Measurements from ENCODE around the gene ANXA6. TPM values are rescaled to one million over a fixed set of nuclear protein-coding genes. Genes with fewer than 3 reads are reported as not detected.

ANXA6 gene
- total and polyA plus RNA-seq, 9 of the 15 experiments (the other 6 are each of a cell fraction or from before 2014, with no cell fraction given) = 0.70 to 13.2 (median 8.3) TPM

GRCh38 chr5:151182976-151183375 is 25.4 kb upstream of the ANXA6 start (continued):
- TF ChIP-seq ZNF655 (CRISPR knock-in tag; IDR thresholded peaks at IDR 0.05) = no peak
- TF ChIP-seq ZNF444 (CRISPR knock-in tag; IDR thresholded peaks at IDR 0.05) = no peak
- no peak for TF ChIP-seq TARDBP (IDR thresholded peaks at IDR 0.05)
- TF ChIP-seq ZNF407 (IDR thresholded peaks at IDR 0.05; ENCODE audit: low read depth) = no peak
- TF ChIP-seq TGIF2 (CRISPR knock-in tag; IDR thresholded peaks at IDR 0.05) = no peak
